Activated naive CD4-positive, alpha-beta T cell treated with anti-CD3 and anti-CD28 coated beads for 36 hours (primary cell): ENCODE results near the gene RASGRP3. TPM values are rescaled to one million over a fixed set of nuclear protein-coding genes. Genes with fewer than 3 reads are reported as not detected.

Experiments
- CTCF ChIA-PET: fragments of 350-600 bp; sonication (Branson Sonifier 250); formaldehyde crosslinking; loops from one replicate; lab custom pipeline; 2021; ENCODE audit warnings: antibody characterized with exemption; lab: Charles Lee
- DNase-seq: peaks from one replicate; pipeline ENCODE4 v3.0.0-alpha.2; 2020
- H3K27ac Mint-ChIP-seq: one replicate; pipeline ENCODE4 v1.8.0; 2021; ENCODE audit warnings: mild to moderate bottlenecking, mixed read lengths
- H3K27me3 Mint-ChIP-seq: one replicate; pipeline ENCODE4 v1.8.0; 2021; ENCODE audit warnings: low read depth, mixed read lengths
- H3K36me3 Mint-ChIP-seq: one replicate; pipeline ENCODE4 v1.8.0; 2021; ENCODE audit warnings: low read depth, mixed read lengths
- H3K4me1 Mint-ChIP-seq: one replicate; pipeline ENCODE4 v1.8.0; 2021; ENCODE audit warnings: low read depth, mixed read lengths
- H3K4me3 Mint-ChIP-seq: one replicate; pipeline ENCODE4 v1.8.0; 2021; ENCODE audit warnings: mild to moderate bottlenecking, moderate library complexity, mixed read lengths
- H3K9me3 Mint-ChIP-seq: one replicate; pipeline ENCODE4 v1.8.0; 2021; ENCODE audit warnings: mixed read lengths
- intact Hi-C: fragments of 100-400 bp; cut with micrococcal nuclease; formaldehyde crosslinking; loops from one replicate; pipeline ENCODE4 v1.15.1; 2023
- total RNA-seq, 2 experiments: library from RNA; stranded (reverse); gene quantifications; one replicate each; pipeline ENCODE4 v1.2.3, GENCODE V29; 2021

Gene RASGRP3
- total RNA-seq, 2 experiments from 2014 or later = 1.9 to 2.3 TPM

DNA sequence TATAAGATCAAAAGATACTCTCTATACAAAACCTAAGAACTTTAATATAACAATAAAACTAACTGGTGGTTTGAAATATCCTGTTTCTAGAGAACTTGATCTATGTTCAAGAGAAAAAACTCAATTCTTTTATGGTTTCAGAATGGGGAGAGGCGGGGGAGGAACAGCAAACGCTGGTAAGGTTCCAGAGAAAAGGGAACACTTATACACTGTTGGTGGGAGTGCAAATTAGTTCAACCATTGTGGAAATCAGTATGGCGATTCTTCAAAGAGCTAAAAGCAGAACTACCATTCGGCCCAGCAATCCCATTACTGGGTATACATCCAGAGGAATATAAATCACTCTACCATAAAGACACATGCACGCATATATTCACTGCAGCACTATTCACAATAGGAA is 105.4 kb downstream of the RASGRP3 start:
- CTCF ChIA-PET = interaction anchor here (0.6 to 3.1 kb wide), 6 partner anchors 12 to 181 kb away, joined by 3 to 19 read pairs (median 4); partner anchors contain the start of gene RASGRP3
- Mint-ChIP-seq H3K27ac (peak overlapping the region; percentile 24), H3K27me3 (no peaks in the 10 kb centered on the region), H3K9me3 (no peaks in the 10 kb centered on the region), H3K4me3 (no peak overlapping the region), H3K36me3 (peaks cover 15% of the 10 kb centered on the region), H3K4me1 (peaks cover 10% of the 10 kb centered on the region)
- no peak for DNase-seq
- intact Hi-C loops = loop anchor here (2.0 to 10.0 kb wide), 4 partner anchors 367 to 1030 kb away; partner anchors contain the start of gene LTBP1

DNA sequence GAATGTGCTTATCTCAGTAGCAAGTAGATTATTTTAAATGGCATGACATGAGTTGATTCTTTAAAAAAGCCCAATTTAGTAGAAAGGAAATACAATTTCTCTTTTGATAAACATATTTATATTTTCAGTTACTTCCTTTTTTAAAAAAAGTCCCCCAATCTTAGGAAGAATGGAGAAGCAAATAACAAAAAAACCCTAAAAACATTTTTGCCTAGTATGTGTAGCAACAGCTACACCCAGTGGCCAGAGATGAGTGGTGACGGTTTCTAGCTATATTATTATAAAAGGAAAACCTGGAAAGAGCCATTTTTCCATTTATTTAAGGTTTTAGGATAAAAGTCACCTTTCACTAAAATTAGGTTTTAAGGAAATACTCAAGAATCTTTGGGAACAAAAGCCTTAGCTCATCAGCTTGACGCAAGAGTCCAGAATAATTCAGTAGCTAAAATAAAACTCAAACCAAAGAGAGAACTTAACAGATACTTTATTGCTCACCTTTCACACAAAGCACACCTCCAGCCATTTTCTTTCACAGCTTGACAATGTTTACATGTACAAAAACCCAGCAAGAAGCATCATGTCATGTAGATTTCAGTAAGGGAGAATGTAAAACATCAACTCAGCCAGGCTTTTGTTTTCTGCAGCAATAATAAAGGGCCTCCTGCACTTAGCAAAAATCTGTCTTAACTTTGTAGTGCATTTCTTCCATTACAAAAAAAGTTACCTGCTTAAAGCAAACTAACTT is 106.9 kb downstream of the RASGRP3 start:
- H3K4me1 Mint-ChIP-seq = peaks cover 10% of the 10 kb centered on the region
- no peaks in the 10 kb centered on the region for H3K27me3 Mint-ChIP-seq
- H3K27ac Mint-ChIP-seq = no peak overlapping the region
- no peak overlapping the region for H3K4me3 Mint-ChIP-seq
- H3K9me3 Mint-ChIP-seq = no peaks in the 10 kb centered on the region
- CTCF ChIA-PET = interaction anchor here (0.6 to 3.1 kb wide), 21 partner anchors 9 to 550 kb away, joined by 3 to 19 read pairs (median 4); partner anchors contain the start of genes FAM98A and RASGRP3
- DNase-seq = peak; percentile 37
- intact Hi-C loops = loop anchor here (1.0 to 10.0 kb wide), 7 partner anchors 108 to 1031 kb away; partner anchors contain the start of gene LTBP1
- peaks cover 16% of the 10 kb centered on the region for H3K36me3 Mint-ChIP-seq

DNA sequence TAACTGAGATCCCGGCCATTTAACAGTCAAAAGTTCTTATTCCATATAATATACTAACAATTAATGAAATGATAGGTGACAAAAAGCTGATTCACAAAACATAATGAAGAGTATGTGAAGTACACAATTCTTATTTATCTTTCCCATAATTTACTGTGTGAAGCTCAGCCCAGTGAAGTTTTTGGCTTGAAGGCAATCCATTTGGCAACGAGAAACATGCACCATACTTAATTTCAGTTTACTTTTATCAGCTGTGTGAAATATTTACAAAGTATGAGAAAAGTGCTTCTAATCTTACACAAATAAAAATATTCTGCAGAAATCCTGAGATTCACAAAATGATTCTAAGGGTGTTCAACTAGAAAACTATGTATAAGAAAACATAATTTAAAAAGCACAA is 110.3 kb downstream of the RASGRP3 start:
- intact Hi-C loops = loop anchor here (10.0 kb wide), 1 partner anchor 372 kb away; no protein-coding TSS in a partner anchor
- no peak for DNase-seq
- H3K9me3 Mint-ChIP-seq = no peaks in the 10 kb centered on the region
- no peak overlapping the region for H3K4me3 Mint-ChIP-seq
- CTCF ChIA-PET = interaction anchor here (1.1 to 1.4 kb wide), 2 partner anchors 34 to 174 kb away, joined by 3 to 4 read pairs; no protein-coding TSS in a partner anchor
- H3K36me3 Mint-ChIP-seq = peaks cover 25% of the 10 kb centered on the region
- H3K27ac Mint-ChIP-seq = no peak overlapping the region
- peaks cover 8% of the 10 kb centered on the region for H3K4me1 Mint-ChIP-seq
- H3K27me3 Mint-ChIP-seq = no peaks in the 10 kb centered on the region

DNA sequence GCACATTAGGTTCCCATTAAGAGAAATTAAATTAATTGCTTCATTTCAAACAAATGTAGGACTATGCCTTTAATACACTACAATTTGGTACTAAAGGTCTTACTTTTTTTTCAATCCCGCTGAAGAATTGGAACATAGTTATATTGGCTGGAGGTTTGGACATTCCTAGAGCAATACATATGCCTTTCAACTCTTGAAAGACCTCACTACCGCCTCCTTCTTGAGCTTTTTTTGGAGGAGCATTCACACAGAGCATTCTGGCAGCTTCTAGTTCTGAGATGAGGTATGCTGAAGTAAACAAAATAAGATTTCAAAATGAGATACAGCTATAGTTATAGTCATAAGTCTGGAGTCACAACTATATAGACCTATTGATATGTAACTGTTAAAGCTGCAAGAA is 111.8 kb downstream of the RASGRP3 start:
- intact Hi-C loops = loop anchor here (10.0 kb wide), 1 partner anchor 373 kb away; no protein-coding TSS in a partner anchor
- Mint-ChIP-seq H3K4me3 (no peak overlapping the region), H3K4me1 (peaks cover 7% of the 10 kb centered on the region), H3K9me3 (no peaks in the 10 kb centered on the region), H3K27ac (no peak overlapping the region), H3K27me3 (no peaks in the 10 kb centered on the region), H3K36me3 (peaks cover 26% of the 10 kb centered on the region)
- CTCF ChIA-PET = interaction anchor here (0.9 to 1.5 kb wide), 2 partner anchors 10 to 14 kb away, joined by 3 to 4 read pairs; partner anchors contain the start of gene FAM98A
- no peak for DNase-seq

DNA sequence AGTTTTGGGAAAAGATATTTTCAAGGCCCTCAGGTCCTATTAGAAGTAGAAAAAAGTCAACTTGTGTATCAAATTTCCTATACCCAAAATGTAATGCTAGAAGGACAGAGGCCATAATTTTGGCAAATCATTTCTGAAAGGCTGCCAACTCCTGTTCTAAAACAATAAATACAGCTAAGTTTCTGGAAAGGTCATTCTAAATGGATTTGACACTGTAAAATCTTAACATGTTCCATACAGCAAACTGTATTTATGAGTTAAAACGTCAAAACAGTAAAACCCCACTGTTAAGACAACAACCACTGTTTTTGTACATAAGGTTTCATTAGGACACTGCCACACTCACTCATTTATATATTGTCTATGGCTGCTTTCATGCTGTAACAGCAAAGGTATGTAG is 113.0 kb downstream of the RASGRP3 start:
- H3K27me3 Mint-ChIP-seq = no peaks in the 10 kb centered on the region
- intact Hi-C loops = loop anchor here (10.0 kb wide), 1 partner anchor 375 kb away; no protein-coding TSS in a partner anchor
- H3K4me3 Mint-ChIP-seq = no peak overlapping the region
- CTCF ChIA-PET = no interaction called here
- H3K27ac Mint-ChIP-seq = no peak overlapping the region
- peaks cover 8% of the 10 kb centered on the region for H3K4me1 Mint-ChIP-seq
- H3K9me3 Mint-ChIP-seq = no peaks in the 10 kb centered on the region
- H3K36me3 Mint-ChIP-seq = peaks cover 28% of the 10 kb centered on the region
- no peak for DNase-seq

DNA sequence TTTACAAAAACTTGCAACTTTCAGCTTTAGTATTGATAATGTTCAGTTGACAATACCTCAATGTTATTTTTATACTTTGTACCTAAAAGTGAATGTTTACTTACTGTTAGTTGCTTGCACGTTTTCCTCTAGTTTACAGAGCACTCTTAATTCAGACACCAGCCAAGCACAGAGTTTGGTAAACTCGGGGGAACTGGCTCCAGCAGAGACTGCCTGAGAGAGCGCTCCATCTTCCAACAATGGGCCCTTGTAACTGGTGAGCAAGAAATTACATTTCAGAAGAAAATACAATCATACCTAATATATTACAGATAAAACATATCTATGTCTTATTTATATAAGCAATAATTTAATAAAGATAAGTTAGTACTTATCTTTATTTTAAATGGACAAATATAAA is 118.9 kb downstream of the RASGRP3 start:
- Mint-ChIP-seq H3K27ac (no peak overlapping the region), H3K27me3 (no peaks in the 10 kb centered on the region), H3K36me3 (peaks cover 21% of the 10 kb centered on the region), H3K4me1 (peaks cover 30% of the 10 kb centered on the region), H3K4me3 (no peak overlapping the region), H3K9me3 (no peaks in the 10 kb centered on the region)
- intact Hi-C loops = loop anchor here (5.0 to 10.0 kb wide), 3 partner anchors 1241 to 1533 kb away; partner anchors contain the start of genes BIRC6, SLC30A6 and SPAST
- no peak for DNase-seq
- CTCF ChIA-PET = interaction anchor here (1.1 kb wide), 1 partner anchor 128 kb away, joined by 3 read pairs; no protein-coding TSS in a partner anchor

DNA sequence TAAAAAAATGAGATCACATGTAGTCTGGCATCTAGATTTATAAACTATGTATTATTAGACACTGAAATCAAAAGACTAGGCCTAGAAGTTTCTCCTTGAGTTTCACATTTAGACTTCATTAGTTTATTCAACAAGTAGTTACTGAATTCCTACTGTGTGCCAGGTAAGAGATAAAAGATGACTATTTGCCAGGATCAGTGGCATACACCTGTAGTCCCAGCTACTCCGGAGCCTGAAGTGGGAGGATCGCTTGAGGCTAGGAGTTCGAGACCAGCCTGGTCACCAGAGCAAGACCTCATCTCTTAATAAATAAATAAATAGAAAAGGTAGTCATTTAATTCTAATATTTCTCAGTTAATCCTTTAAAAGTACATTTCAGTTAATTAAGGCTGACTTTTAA is 120.6 kb downstream of the RASGRP3 start:
- H3K9me3 Mint-ChIP-seq = no peaks in the 10 kb centered on the region
- H3K36me3 Mint-ChIP-seq = peaks cover 17% of the 10 kb centered on the region
- CTCF ChIA-PET = interaction anchor here (1.0 kb wide), 1 partner anchor 14 kb away, joined by 6 read pairs; no protein-coding TSS in a partner anchor
- H3K27ac Mint-ChIP-seq = no peak overlapping the region
- no peak overlapping the region for H3K4me3 Mint-ChIP-seq
- intact Hi-C loops = loop anchor here (5.0 to 10.0 kb wide), 3 partner anchors 1242 to 1535 kb away; partner anchors contain the start of genes BIRC6, SLC30A6 and SPAST
- peaks cover 30% of the 10 kb centered on the region for H3K4me1 Mint-ChIP-seq
- no peak for DNase-seq
- no peaks in the 10 kb centered on the region for H3K27me3 Mint-ChIP-seq

DNA sequence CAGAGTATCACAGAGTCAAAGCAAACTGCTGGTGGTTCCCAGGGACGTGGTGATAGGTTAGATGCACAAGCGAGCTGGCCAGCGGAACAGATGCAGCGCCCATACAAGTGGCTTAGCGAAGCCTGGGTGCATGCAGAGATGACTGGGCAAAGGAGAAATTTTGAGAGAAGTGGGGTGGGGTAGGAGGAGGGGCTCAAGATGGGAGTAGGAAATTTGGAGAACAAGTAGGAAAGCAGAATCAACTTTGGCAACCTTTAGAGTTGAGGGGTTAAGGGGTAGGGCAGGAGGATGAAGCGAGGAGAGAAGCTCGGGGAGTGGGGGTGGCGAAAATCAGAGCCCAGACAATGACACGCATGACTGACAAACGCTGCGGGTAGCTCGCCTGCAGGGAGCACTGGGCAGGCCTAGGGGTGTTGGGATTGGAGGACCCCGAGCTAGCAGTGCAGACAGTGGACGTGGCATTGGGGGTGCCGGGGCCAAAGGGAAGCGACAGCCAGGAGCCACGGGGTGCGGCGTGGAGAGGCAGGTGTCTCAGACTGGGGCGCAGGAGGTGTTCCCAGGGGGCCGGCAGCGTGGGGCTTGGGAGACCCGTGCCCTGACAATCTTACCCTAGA is 122.2 kb downstream of the RASGRP3 start:
- peak overlapping the region; percentile 95 for H3K4me3 Mint-ChIP-seq
- H3K36me3 Mint-ChIP-seq = peaks cover 7% of the 10 kb centered on the region
- H3K27me3 Mint-ChIP-seq = no peaks in the 10 kb centered on the region
- no peaks in the 10 kb centered on the region for H3K9me3 Mint-ChIP-seq
- CTCF ChIA-PET = interaction anchor here (0.5 to 2.4 kb wide), 4 partner anchors 10 to 218 kb away, joined by 3 to 18 read pairs (median 4); no protein-coding TSS in a partner anchor
- peak; percentile 75 for DNase-seq
- intact Hi-C loops = loop anchor here (1.0 to 10.0 kb wide), 5 partner anchors 123 to 1536 kb away; partner anchors contain the start of genes BIRC6, SLC30A6 and SPAST
- peak overlapping the region; percentile 87 for H3K27ac Mint-ChIP-seq
- H3K4me1 Mint-ChIP-seq = peaks cover 25% of the 10 kb centered on the region

DNA sequence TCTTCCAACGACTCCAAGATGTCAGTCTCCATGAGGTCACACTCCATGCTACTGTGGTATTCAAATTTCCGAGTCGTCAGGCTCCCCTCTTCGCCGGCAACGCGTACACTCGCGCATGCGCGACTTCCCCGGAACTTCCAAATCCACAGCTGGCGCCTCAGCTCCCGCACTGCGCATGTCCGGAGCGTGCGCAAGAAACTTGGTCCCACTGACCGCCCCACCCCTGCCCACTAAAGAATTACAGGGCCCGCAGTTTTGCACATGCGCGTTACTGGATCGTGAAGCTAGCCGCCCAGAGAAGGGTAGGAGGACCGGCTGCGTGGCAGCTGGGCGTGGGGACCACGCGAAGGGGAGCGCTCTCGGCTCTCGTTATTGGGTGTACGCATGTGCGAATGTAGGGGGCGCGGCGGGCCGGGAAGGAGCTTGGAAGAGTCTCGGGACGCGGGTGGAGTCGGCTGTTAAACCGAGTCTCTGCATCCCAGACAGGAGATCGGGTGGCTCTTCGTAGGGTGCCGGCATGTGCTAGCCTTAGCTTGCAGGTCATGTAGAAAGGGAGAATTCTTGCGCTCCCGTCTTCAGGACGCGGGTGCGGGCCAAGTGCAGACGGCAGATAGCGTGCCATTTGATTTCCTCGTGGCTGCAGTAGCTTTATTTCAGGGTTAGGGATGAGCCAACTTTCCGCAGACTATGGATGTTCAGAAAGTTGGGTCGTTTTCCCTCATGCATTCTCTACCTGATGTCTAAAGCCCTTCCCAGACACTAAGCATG is 122.9 kb downstream of the RASGRP3 start, which contains the start of gene FAM98A:
TSS of gene FAM98A (minus strand) at position 125 of the 768 bp plus-strand sequence. CDS start at position 47, 78 bp downstream.
- CTCF ChIA-PET = interaction anchor here (1.1 to 2.4 kb wide), 3 partner anchors 11 to 219 kb away, joined by 3 to 18 read pairs (median 4); no protein-coding TSS in a partner anchor
- H3K36me3 Mint-ChIP-seq = peaks cover 6% of the 10 kb centered on the region
- DNase-seq = peak; percentile 98
- no peaks in the 10 kb centered on the region for H3K9me3 Mint-ChIP-seq
- intact Hi-C loops = loop anchor here (1.0 to 10.0 kb wide), 5 partner anchors 124 to 1537 kb away; partner anchors contain the start of genes BIRC6, SLC30A6 and SPAST
- H3K4me3 Mint-ChIP-seq = peak within 1 kb of the TSS; percentile 95
- H3K27me3 Mint-ChIP-seq = no peaks in the 10 kb centered on the region
- H3K4me1 Mint-ChIP-seq = peaks cover 22% of the 10 kb centered on the region
- H3K27ac Mint-ChIP-seq = peak within 1 kb of the TSS; percentile 87

DNA sequence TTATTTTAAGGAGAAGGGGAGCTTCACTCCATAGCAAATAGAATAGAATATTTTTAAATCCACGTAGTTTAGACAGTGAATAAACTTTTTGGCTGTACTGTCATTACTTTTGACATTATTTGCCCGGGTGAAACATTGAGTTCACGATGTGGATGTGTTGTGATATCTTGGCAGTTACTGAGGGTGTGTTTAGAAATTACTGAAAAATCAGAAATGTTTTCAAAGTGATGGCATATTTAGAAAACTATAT is 123.4 kb downstream of the RASGRP3 start:
- H3K4me3 Mint-ChIP-seq = peak overlapping the region; percentile 95
- CTCF ChIA-PET = interaction anchor here (2.4 kb wide), 1 partner anchor 17 kb away, joined by 18 read pairs; no protein-coding TSS in a partner anchor
- no peaks in the 10 kb centered on the region for H3K27me3 Mint-ChIP-seq
- no peaks in the 10 kb centered on the region for H3K9me3 Mint-ChIP-seq
- H3K36me3 Mint-ChIP-seq = peaks cover 3% of the 10 kb centered on the region
- DNase-seq = no peak
- peaks cover 19% of the 10 kb centered on the region for H3K4me1 Mint-ChIP-seq
- intact Hi-C loops = loop anchor here (1.0 to 10.0 kb wide), 5 partner anchors 125 to 1538 kb away; partner anchors contain the start of genes BIRC6, SLC30A6 and SPAST
- peak overlapping the region; percentile 87 for H3K27ac Mint-ChIP-seq

DNA sequence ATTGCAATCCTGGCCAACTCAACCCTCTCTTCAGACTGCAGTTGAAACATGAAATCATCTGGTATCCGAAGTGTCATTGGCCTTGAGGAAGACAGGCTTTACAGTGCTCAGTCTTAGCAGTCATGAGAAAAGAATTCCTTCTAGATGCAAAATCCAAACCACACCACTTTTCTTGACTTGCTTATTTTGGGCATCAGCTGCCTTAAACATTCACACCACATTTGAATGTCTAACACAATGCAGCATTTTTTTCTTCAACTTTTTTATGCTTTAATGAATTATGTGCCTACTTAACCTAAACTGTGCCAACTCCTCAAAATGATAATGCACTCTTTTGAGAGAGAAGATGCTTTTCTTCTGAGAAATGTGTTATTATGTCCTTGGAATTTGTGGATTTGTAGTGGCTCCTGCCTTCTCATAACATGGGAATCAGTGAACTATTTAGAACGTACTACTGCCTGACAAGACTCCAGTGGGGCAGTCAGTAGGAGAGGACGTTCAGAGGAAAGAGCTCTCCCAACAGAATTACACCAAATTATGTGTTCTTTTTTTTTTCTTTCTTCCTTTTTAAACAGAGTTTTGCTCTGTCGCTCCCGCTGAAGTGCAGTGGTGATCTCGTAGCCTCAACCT is 125.9 kb downstream of the RASGRP3 start:
- intact Hi-C loops = no loop called here
- no peak for DNase-seq
- Mint-ChIP-seq H3K36me3 (no peaks in the 10 kb centered on the region), H3K9me3 (no peaks in the 10 kb centered on the region), H3K4me1 (peaks cover 8% of the 10 kb centered on the region), H3K27me3 (no peaks in the 10 kb centered on the region), H3K27ac (no peak overlapping the region), H3K4me3 (no peak overlapping the region)
- CTCF ChIA-PET = no interaction called here
